Mammary epithelial cell (primary cell): ENCODE results near the gene FRAS1.

Source experiments
- EZH2 ChIP-seq: IDR thresholded peaks from 2 replicates; pipeline ENCODE4 v1.6.1; 2012; ENCODE audit warnings: low read length, inconsistent platforms, borderline replicate concordance
- TF ChIP-seq, protein P1 (sequence below), 2 donors: IDR thresholded peaks in 1 of 2; conservative IDR thresholded peaks in 1 of 2; 2 replicates each; pipeline ENCODE4 v1.5.1; 2011 to 2012; ENCODE audit warnings: inconsistent platforms in 2 of 2, low read length in 2 of 2, mild to moderate bottlenecking in 2 of 2, control low read depth in 1 of 2, low read depth in 1 of 2; ENCODE audit not compliant: insufficient read depth in 1 of 2; ENCODE audit errors: extremely low read depth in 1 of 2

DNA sequence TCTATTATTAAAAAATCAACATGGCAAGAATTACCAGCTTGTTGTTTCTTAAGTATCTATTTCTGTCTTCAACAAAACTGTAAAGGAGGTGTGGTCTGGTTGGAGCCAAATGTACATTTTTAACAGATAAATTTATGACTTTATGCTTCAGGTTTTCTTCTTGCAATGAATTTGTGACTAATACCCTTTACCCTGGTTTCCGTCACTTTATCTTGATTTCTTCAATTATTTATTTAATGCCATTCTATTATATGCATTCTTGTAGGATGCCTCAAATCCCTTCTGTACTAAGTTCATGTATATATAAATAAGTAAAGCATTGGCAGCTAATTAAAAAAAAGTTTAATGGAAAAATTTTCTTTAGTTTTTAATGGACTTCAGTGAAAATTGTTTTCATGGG is 453.0 kb downstream of the FRAS1 start:
- TF ChIP-seq EZH2 = no peak
- TF ChIP-seq, protein P1, sequence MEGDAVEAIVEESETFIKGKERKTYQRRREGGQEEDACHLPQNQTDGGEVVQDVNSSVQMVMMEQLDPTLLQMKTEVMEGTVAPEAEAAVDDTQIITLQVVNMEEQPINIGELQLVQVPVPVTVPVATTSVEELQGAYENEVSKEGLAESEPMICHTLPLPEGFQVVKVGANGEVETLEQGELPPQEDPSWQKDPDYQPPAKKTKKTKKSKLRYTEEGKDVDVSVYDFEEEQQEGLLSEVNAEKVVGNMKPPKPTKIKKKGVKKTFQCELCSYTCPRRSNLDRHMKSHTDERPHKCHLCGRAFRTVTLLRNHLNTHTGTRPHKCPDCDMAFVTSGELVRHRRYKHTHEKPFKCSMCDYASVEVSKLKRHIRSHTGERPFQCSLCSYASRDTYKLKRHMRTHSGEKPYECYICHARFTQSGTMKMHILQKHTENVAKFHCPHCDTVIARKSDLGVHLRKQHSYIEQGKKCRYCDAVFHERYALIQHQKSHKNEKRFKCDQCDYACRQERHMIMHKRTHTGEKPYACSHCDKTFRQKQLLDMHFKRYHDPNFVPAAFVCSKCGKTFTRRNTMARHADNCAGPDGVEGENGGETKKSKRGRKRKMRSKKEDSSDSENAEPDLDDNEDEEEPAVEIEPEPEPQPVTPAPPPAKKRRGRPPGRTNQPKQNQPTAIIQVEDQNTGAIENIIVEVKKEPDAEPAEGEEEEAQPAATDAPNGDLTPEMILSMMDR (conservative IDR thresholded peaks at IDR 0.05 in 1 of 2, IDR thresholded peaks at IDR 0.05 in 1 of 2; ENCODE audit: extremely low read depth in 1 of 2, insufficient read depth in 1 of 2, low read depth in 1 of 2, low read length in 2 of 2) = no peak
